T-helper 17 cell (primary cell): ENCODE results near the gene RSBN1L. TPM values are rescaled to one million over a fixed set of nuclear protein-coding genes. Genes with fewer than 3 reads are reported as not detected.
A peak's percentile ranks its signal among the peaks of the same experiment; 100 is the strongest.
"Not testable (repeated sequence)": the region's sequence is repeated elsewhere in the genome, so short reads cannot be mapped to it uniquely, and the experiment has no call there.

Experiments
- ATAC-seq: fragments of 150-1000 bp; cut with Tn5 transposase; 2 replicates; pipeline ENCODE4 v1.10.0; 2021; ENCODE audit warnings: mild to moderate bottlenecking, moderate library complexity
- DNase-seq, 3 donors: peaks; one replicate each; pipeline versions ENCODE4 v3.0.0 to v3.0.0-alpha.2; 2020 to 2021
- H3K9me3 ChIP-seq: one replicate; pipeline ENCODE4 v1.7.0; 2013; ENCODE audit warnings: low read length, mild to moderate bottlenecking; ENCODE audit not compliant: control insufficient read depth, poor library complexity, severe bottlenecking
- H3K27ac Mint-ChIP-seq: one replicate; pipeline ENCODE4 v1.8.0; 2022; ENCODE audit warnings: mild to moderate bottlenecking, moderate library complexity, mixed read lengths
- H3K27me3 Mint-ChIP-seq: one replicate; pipeline ENCODE4 v1.8.0; 2022; ENCODE audit warnings: mixed read lengths
- H3K36me3 Mint-ChIP-seq: one replicate; pipeline ENCODE4 v1.8.0; 2022; ENCODE audit warnings: low read depth, mixed read lengths
- H3K4me1 Mint-ChIP-seq: one replicate; pipeline ENCODE4 v1.8.0; 2022; ENCODE audit warnings: mild to moderate bottlenecking, mixed read lengths
- H3K4me3 Mint-ChIP-seq: one replicate; pipeline ENCODE4 v1.8.0; 2022; ENCODE audit warnings: mild to moderate bottlenecking, moderate library complexity, mixed read lengths
- total RNA-seq, 4 donors: library from RNA in 2 of 4; stranded (reverse) in 2 of 4; gene quantifications; one replicate each; pipeline ENCODE4 v1.2.3 and lab custom pipeline; 2022 to 2026

Gene RSBN1L
- total RNA-seq, 2 donors from 2014 or later: 19.6 to 20.6 TPM

DNA sequence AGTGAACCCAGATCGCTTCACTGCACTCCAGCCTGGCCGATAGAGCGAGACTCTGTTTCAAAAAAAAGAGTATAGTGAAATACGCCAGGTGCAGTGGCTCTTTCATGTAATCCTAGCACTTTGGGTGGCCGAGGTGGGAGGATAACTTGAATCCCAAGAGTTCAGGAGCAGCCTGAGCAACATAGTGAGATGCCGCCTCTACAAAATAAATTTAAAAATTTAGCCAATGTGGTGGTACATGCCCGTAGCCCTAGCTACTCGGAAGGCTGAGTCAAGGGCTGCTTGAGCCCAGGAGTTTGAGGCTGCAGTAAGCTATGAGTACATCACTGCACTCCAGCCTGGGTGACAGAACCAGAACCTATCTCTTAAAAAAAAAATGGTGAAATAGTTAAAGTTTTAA, 74.1 kb downstream of the RSBN1L start:
- H3K4me3 Mint-ChIP-seq: no peak overlapping the region
- H3K27me3 Mint-ChIP-seq: no peaks in the 10 kb centered on the region
- ATAC-seq (no peak), DNase-seq (no peak)
- peaks cover 4% of the 10 kb centered on the region for H3K36me3 Mint-ChIP-seq
- H3K4me1 Mint-ChIP-seq: peaks cover 15% of the 10 kb centered on the region
- no peaks in the 10 kb centered on the region for H3K9me3 ChIP-seq
- H3K27ac Mint-ChIP-seq: peak overlapping the region; percentile 27

DNA sequence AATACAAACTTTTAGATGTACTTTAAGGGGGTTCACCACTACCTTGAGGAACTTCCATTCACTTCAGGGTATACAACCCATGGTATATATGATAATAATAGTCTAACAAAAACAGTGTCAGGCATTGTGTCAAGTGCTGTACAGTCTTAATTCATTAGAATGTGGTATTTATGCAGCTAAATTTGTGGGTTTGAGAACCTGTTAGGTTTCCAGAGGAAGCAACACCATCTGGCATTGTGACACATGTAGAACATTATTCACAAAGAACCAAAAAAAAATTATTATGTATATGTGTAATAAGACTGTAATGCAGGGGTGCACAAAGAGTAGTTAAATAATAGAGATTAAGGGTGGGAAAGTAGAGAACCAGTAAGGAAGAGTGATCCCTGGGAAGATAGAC, 75.6 kb downstream of the RSBN1L start:
- Mint-ChIP-seq H3K4me3 (no peak overlapping the region), H3K27ac (peak overlapping the region; percentile 29), H3K4me1 (peaks cover 12% of the 10 kb centered on the region), H3K27me3 (no peaks in the 10 kb centered on the region), H3K36me3 (peaks cover 6% of the 10 kb centered on the region)
- no peaks in the 10 kb centered on the region for H3K9me3 ChIP-seq
- DNase-seq (no peak), ATAC-seq (no peak)

DNA sequence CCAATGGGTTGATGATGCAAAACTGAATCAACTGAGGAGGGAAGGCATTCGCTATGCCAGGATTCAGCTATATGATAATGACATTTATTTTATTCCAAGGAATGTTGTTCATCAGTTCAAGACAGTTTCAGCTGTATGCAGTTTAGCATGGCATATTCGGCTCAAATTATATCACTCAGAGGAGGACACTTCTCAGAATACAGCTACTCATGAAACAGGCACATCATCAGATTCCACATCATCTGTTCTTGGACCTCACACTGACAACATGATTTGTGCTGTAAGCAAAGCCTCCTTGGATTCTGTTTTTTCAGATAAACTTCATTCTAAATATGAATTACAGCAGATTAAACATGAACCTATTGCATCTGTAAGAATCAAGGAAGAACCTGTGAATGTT, 82.3 kb downstream of the RSBN1L start:
- H3K4me1 Mint-ChIP-seq: peaks cover 2% of the 10 kb centered on the region
- no peak for ATAC-seq
- H3K27ac Mint-ChIP-seq: no peak overlapping the region
- no peak for DNase-seq
- peaks cover 2% of the 10 kb centered on the region for H3K36me3 Mint-ChIP-seq
- H3K9me3 ChIP-seq: no peaks in the 10 kb centered on the region
- H3K27me3 Mint-ChIP-seq: no peaks in the 10 kb centered on the region
- H3K4me3 Mint-ChIP-seq: no peak overlapping the region

DNA sequence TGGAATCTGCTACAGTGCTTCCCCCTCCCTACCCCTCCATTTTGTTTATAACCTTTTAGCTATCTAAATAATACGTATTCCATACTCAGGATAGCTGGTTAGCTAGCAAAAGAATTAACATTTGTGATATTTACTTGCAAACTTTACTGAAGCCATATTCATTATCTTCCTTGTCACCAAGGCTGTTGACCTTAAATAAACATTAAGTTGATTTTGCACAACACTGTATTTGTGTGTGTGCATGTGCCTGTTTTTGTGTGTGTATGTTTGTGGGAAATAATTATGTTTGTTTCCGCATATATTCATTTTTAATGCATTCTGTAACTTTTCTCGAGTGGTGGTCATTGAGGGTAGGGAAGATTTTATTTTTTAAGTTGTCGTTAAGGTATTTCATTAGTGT, 86.1 kb downstream of the RSBN1L start:
- Mint-ChIP-seq H3K4me3 (no peak overlapping the region), H3K36me3 (peaks cover 3% of the 10 kb centered on the region), H3K4me1 (no peaks in the 10 kb centered on the region), H3K27me3 (no peaks in the 10 kb centered on the region), H3K27ac (no peak overlapping the region)
- no peak for DNase-seq
- H3K9me3 ChIP-seq: no peaks in the 10 kb centered on the region
- no peak for ATAC-seq

DNA sequence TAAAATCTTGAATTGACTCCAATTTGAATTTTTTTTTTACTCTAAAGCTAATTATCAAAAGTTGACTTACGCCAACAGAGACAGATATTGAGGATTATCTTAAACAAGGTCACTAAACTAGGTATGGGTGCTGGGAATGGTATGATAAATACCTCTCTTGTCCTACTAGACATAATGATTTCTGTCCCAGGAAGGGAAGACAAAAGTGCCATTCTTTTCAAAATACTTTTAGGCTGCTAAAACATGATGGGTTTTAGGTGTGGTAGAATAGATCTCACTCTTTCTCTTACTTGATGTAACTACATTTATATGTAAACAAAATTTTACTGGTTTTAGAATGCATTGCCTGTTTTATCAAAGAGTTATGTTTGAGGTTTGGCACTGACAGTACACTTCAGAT, 86.9 kb downstream of the RSBN1L start:
- no peaks in the 10 kb centered on the region for H3K9me3 ChIP-seq
- peaks cover 3% of the 10 kb centered on the region for H3K36me3 Mint-ChIP-seq
- no peak for ATAC-seq
- H3K4me1 Mint-ChIP-seq: no peaks in the 10 kb centered on the region
- no peaks in the 10 kb centered on the region for H3K27me3 Mint-ChIP-seq
- no peak for DNase-seq
- no peak overlapping the region for H3K4me3 Mint-ChIP-seq
- H3K27ac Mint-ChIP-seq: no peak overlapping the region

DNA sequence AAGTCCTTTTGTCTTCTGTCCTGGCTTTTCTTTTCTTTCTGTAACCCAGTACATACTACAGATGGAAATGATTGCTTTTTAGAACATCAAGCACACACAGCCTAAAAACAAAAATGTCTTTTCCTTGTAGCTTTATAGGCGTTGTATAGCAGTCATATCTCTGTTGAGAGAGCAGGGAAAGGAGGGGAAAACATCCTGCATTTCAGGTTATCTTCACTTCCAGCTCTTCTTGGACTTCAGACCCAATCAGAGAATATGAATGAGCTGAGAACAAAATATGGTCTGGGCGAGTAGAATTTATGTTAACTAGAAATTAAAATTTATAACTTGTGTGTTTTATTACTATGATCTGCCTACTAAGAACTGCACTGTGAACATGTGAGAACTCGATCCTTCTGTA, 87.3 kb downstream of the RSBN1L start:
- H3K27ac Mint-ChIP-seq: no peak overlapping the region
- no peaks in the 10 kb centered on the region for H3K4me1 Mint-ChIP-seq
- no peaks in the 10 kb centered on the region for H3K27me3 Mint-ChIP-seq

DNA sequence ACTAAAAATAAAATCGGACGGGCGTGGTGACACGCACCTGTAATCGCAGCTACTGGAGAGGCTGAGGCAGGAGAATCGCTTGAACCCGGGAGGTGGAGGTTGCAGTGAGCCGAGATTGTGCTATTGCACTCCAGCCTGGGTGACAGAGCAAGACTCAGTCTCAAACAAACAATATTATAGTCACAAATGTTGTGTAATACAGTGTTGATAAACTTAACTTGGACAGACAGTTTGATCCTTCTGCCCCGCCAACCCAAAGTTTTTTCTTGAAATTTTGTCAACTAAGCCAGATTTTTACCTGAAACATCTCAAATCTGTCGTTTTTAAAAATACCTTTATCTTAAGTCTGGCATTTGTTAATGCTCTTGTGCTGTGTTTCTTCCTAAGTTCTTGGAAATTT, 88.2 kb downstream of the RSBN1L start:
- not testable (repeated sequence) for H3K27me3 Mint-ChIP-seq, H3K36me3 Mint-ChIP-seq, H3K4me1 Mint-ChIP-seq, H3K27ac Mint-ChIP-seq, H3K9me3 ChIP-seq, H3K4me3 Mint-ChIP-seq, DNase-seq, ATAC-seq

More for the DNA sequence above, 87.3 kb downstream of the RSBN1L start:
- H3K9me3 ChIP-seq: no peaks in the 10 kb centered on the region
- no peak for ATAC-seq
- Mint-ChIP-seq H3K4me3 (no peak overlapping the region), H3K36me3 (peaks cover 3% of the 10 kb centered on the region)
- DNase-seq: no peak

DNA sequence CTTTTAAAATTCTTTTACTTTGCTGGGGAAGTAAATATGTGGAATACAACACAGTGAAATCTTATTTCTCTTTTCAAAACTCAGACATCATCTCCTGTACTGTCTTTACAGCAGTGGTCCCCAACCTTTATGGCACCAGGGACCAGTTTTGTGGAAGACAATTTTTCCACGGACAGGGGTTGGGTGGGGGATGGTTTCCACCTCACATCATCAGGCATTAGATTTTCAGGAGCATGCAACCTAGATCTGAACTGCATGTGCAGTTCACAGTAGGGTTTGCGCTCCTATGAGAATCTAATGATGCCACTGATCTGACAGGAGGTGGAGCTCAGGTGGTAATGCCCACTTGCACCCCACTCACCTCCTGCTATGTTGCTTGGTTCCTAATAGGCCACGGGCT, 89.8 kb downstream of the RSBN1L start:
- H3K27ac Mint-ChIP-seq: peak overlapping the region; percentile 6

DNA sequence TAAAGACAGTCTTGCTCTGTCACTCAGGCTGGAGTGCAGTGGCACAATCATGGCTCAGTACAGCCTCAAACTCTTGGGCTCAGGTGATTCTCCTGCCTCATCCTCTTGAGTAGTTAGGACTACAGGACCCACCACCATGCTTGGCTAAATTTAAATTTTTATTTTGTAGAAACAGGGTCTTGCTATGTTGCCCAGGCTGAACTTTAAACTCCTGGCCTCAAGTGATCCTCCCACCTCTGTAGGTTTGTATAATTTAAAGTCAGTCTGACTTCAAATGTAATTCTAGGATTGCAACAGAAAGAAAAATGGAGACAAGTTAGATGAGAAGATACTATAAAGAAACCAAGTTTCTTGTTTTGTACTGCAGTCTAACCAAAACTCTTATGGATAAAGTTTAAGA, 90.5 kb downstream of the RSBN1L start:
- no peak overlapping the region for H3K4me3 Mint-ChIP-seq

More for the DNA sequence above, 89.8 kb downstream of the RSBN1L start:
- Mint-ChIP-seq H3K36me3 (peaks cover 3% of the 10 kb centered on the region), H3K27me3 (no peaks in the 10 kb centered on the region), H3K4me1 (no peaks in the 10 kb centered on the region), H3K4me3 (no peak overlapping the region)
- H3K9me3 ChIP-seq: no peaks in the 10 kb centered on the region
- ATAC-seq (no peak), DNase-seq (no peak)

DNA sequence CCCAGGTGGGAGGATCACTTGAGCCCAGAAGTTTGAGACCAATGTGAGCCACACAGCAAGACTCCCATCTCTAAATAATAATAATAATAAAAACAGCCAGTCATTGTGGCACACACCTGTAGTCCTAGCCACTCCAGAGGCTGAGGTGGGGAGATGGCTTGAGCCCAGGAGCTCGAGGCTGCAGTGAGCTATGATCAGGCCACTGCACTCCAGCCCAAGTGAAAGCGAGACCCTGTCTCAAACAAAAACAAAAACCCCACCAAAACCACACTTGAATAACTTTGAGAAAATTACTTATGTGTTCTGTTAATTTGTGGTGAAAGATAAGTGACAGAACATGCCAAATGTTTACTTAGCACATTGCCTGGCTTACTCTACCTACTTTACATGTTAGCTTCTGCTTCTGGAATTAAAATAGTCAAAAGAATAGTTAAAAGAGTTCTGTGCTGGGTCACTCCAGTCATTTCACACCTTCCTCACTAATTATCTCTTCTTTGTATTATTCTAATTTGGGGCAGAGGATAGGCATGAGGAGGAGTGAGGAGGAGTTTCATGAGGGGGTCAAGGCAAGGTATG, 92.2 kb downstream of the RSBN1L start:
- Mint-ChIP-seq H3K27ac (no peak overlapping the region), H3K27me3 (no peaks in the 10 kb centered on the region)
- ATAC-seq: no peak

More for the DNA sequence above, 90.5 kb downstream of the RSBN1L start:
- ATAC-seq (no peak), DNase-seq (no peak)
- no peaks in the 10 kb centered on the region for H3K9me3 ChIP-seq
- Mint-ChIP-seq H3K4me1 (peaks cover 2% of the 10 kb centered on the region), H3K36me3 (peaks cover 3% of the 10 kb centered on the region), H3K27ac (no peak overlapping the region), H3K27me3 (no peaks in the 10 kb centered on the region)

DNA sequence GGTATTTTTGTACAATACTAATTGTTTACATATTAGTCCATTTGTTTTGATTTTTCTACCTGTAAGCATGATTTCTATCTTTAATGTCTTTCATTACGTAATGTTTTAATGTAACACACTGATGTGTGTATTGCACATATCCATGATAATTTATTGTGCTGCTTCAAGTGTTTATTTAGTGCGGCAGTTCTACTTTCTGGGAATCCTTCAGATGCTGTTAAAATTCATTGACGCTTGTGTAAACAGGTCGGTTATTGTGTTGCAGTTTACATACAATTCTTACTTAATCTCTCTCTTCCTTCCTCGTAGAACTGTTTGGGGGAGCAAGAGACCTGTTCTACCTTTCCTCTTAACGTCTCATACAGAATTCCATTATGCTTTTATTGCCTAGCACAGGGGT, 95.1 kb downstream of the RSBN1L start:
- peaks cover 4% of the 10 kb centered on the region for H3K36me3 Mint-ChIP-seq
- H3K4me3 Mint-ChIP-seq: no peak overlapping the region
- H3K4me1 Mint-ChIP-seq: peaks cover 16% of the 10 kb centered on the region
- no peaks in the 10 kb centered on the region for H3K27me3 Mint-ChIP-seq
- H3K9me3 ChIP-seq: no peaks in the 10 kb centered on the region
- no peak for DNase-seq
- H3K27ac Mint-ChIP-seq: no peak overlapping the region
- ATAC-seq: no peak

More for the DNA sequence above, 92.2 kb downstream of the RSBN1L start:
- peaks cover 3% of the 10 kb centered on the region for H3K36me3 Mint-ChIP-seq
- peaks cover 2% of the 10 kb centered on the region for H3K4me1 Mint-ChIP-seq
- peak overlapping the region; percentile 46 for H3K4me3 Mint-ChIP-seq
- DNase-seq: no peak
- H3K9me3 ChIP-seq: no peaks in the 10 kb centered on the region

DNA sequence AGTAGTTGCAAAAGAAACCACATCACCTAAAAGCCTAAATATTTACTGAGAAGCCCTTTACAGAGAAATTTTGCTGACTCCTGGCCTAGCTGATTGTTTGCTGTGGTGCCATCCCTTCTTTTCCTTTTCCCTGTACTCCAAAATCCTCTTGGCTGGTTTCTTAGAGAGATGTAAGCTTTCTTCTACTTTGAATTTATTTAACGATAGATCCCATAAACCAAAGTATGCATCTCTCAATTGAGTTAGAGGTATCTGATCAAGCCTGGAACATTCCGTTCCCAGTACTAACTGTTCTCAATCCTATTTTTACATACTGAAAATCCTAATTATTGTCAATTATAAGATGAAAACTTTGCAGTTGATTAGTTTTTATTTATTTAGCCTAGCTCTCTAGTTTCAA, 95.7 kb downstream of the RSBN1L start:
- DNase-seq: no peak
- no peak overlapping the region for H3K4me3 Mint-ChIP-seq
- H3K4me1 Mint-ChIP-seq: peaks cover 21% of the 10 kb centered on the region
- no peaks in the 10 kb centered on the region for H3K9me3 ChIP-seq
- H3K27me3 Mint-ChIP-seq: no peaks in the 10 kb centered on the region
- no peak for ATAC-seq
- H3K27ac Mint-ChIP-seq: peak overlapping the region; percentile 16
- peaks cover 6% of the 10 kb centered on the region for H3K36me3 Mint-ChIP-seq

DNA sequence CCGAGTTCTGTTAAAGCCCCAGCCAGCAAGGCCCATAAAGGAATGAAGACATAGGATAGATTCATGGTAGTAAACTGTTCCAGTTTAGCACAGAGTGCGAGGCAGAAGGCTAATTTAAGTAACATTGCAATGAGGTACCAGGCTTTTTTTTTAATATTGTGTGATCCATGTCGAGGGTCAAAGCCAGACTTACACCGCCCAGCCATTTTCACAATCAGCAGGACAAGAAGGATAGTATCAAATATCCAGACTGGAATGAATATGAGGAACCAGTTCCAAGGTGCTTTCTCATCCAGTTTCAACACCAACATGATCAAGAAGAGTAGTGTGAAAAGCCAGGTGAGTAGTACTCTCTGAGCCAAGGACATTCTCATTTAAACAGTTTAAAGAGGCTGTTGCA, 97.7 kb downstream of the RSBN1L start:
- H3K4me3 Mint-ChIP-seq: no peak overlapping the region
- no peak for ATAC-seq
- no peaks in the 10 kb centered on the region for H3K9me3 ChIP-seq
- peaks cover 31% of the 10 kb centered on the region for H3K4me1 Mint-ChIP-seq
- H3K27me3 Mint-ChIP-seq: no peaks in the 10 kb centered on the region
- H3K36me3 Mint-ChIP-seq: peaks cover 8% of the 10 kb centered on the region
- DNase-seq: no peak
- peak overlapping the region; percentile 70 for H3K27ac Mint-ChIP-seq

DNA sequence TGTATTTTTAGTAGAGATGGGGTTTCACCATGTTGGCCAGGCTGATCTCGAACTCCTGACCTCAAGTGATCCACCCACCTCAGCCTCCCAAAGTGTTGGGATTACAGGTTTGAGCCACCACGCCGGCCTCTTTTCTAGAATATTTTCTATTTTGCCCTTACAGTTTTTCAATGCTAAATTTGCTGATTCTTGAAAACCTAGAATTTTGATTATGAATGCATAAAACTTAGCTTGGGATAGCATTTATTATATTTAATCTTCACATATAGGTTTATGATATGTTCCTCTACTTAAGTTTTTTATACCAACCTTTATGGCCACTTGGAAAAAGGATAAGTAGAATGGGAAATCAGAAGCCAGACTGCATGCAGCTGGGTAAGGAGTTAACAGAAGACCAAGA, 99.8 kb downstream of the RSBN1L start:
- Mint-ChIP-seq H3K4me1 (peaks cover 41% of the 10 kb centered on the region), H3K4me3 (peak overlapping the region; percentile 97), H3K36me3 (peaks cover 8% of the 10 kb centered on the region), H3K27me3 (no peaks in the 10 kb centered on the region), H3K27ac (peak overlapping the region; percentile 27)
- no peaks in the 10 kb centered on the region for H3K9me3 ChIP-seq
- DNase-seq (no peak), ATAC-seq (no peak)
